ENCODE data around the gene TICRR.

TICRR gene

DNA sequence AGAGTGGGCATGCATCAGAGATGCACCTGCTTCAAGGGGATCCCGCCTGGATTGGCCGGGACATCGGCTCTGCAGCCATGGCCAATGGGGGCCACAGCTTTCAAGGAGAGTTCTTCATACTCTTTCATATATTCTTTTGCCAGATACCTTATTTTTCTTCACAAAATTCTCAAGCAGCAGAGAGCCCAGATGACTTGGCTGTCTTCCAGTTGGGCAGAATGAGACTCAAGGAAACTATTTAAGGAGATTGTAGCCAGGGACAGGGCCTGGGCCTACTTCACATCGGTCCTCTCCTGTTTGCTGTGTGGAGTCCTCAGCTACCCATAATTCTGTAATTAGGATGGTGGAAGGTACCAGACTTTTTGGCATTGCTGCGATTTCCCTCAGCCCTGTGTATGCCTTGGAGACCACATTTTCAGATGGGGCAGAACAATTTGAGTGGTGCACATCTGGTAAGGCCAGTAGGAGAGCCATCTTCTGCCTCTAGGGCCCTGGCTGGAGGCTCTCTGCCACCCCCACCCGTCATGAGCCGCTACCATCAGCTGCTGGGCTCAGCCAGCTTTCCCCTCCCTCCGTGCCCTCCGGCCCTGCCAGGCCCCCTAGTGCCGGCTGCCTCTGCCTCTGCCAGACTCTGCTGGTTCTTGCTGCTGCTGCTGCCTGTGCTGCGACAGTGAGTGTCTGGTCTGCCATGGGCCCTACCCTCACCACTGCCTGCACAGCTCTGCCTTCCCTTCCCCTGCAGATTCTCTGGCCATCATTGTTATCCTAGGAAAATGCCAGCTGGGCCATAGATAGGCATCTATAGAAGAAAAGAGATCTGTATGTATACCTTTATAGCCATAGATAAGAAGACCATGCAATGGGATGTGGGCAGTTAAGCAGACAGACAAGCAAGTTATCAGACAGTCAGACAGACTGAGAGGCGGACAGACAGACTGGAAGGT is 97.2 kb downstream of the TICRR start:
- no peak for DNase-seq (ENCODE audit: low spot score)

DNA sequence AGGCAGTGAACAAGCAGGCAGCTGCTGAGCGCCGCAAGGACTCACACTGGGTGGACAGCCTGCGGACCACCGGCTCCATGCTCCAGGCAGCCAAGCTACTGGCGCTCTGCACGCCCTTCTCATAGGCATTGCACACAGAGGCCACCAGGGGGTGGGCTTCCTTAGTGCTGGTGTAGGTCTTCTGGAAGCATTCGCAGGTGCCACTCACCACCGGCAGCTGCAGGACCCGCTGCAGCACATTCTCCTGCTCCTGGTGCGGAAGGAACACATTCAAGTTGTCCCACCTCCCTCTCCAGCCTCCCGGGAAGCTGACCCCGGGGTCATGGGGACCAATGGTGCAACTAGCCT is 97.9 kb downstream of the TICRR start:
- peak; percentile 89 for DNase-seq (ENCODE audit: low spot score)

DNA sequence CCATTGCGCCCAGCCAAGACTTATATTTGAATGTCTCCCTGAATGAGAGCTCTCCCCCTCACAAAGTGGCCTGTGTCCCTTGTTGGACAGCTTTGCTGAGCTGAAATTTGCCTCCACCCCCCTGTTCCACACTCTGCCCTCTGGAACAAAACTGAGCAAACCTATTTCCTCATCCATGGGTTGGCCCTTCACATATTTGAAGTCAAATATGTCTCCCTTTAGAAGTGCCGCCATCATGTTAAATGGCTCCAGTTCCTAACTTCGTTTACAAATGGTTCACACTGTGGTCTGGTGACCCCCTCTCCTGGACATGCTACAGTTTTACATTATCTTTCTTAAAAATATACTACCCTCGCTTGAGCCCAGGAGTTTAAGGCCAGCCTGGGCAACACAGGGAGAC is 99.3 kb downstream of the TICRR start:
- DNase-seq (ENCODE audit: low spot score) = no peak

DNA sequence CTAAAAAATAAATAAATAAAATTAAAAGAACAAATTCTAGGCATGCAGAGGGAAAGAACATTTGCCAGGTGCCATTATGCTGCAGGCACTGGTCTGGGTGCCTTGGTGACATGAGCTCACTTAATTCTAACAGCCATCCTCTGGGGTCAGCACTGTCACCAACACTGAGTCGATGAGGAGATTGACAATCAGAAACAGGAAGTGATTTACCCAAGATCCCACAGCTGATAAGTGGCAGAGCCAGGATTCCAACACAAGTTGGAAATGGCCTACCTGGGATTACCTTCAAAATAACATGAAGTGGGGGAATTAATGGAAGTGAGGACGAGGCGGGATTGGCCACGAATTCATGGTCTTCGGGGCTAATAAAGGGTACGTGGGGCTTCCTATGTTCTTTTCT is 100.3 kb downstream of the TICRR start:
- no peak for DNase-seq (ENCODE audit: low spot score)

DNA sequence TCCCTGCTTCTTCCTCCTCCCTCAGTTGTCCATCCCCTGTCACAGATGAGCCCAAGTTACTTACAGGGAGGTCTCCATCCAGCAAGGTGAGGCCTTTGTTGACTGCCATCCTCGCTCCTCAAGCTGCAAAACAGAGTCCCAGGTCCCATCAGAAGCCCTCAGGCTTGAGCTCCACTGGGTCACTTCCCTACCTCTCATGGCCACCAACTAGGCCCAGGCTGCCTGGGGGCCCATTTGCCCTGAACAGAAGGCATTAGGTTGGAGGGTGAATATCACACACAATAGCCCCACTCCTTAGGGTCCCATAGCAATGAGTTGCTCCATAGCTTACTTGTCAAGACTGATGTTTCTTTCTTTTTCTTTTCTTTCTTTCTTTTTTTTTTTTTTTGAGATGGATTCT is 102.1 kb downstream of the TICRR start:
- DNase-seq (ENCODE audit: low spot score) = no peak

All from HuH-7 (cell line).